Progenitor cell of endocrine pancreas (in vitro differentiated cells): ENCODE measurements around the gene DNAJC18. TPM values are rescaled to one million over a fixed set of nuclear protein-coding genes. Genes with fewer than 3 reads are reported as not detected.

ENCODE experiments used
- DNase-seq: peaks from one replicate; pipeline ENCODE4 v3.0.0; 2021; ENCODE audit warnings: low spot score; ENCODE audit not compliant: unreplicated experiment
- H3K27ac Mint-ChIP-seq: 2 replicates; pipeline ENCODE4 v1.8.0; 2021; ENCODE audit warnings: mild to moderate bottlenecking, moderate library complexity, mixed read lengths
- H3K27me3 Mint-ChIP-seq: 2 replicates; pipeline ENCODE4 v1.8.0; 2021; ENCODE audit warnings: mixed read lengths
- H3K36me3 Mint-ChIP-seq: 2 replicates; pipeline ENCODE4 v1.8.0; 2022; ENCODE audit warnings: mixed read lengths; ENCODE audit not compliant: insufficient read depth
- H3K4me1 Mint-ChIP-seq: 2 replicates; pipeline ENCODE4 v1.8.0; 2021; ENCODE audit warnings: low read depth, mixed read lengths
- H3K4me3 Mint-ChIP-seq: 2 replicates; pipeline ENCODE4 v1.8.0; 2021; ENCODE audit warnings: low read depth, mild to moderate bottlenecking, moderate library complexity, mixed read lengths
- H3K9me3 Mint-ChIP-seq: 2 replicates; pipeline ENCODE4 v1.8.0; 2021; ENCODE audit warnings: low read depth, mixed read lengths
- total RNA-seq: library from RNA; stranded (reverse); gene quantifications from 2 replicates; pipeline ENCODE4 v1.2.1, GENCODE V29; 2021
- TF ChIP-seq, protein P1 (sequence below): fragments of 200-600 bp; sonication (generic); IDR thresholded peaks from one replicate; pipeline ENCODE4 v1.5.0; 2021; ENCODE audit warnings: antibody characterized with exemption, mild to moderate bottlenecking; ENCODE audit not compliant: unreplicated experiment

Gene DNAJC18
- total RNA-seq, 1 donor from 2014 or later = 23.3 TPM

DNA sequence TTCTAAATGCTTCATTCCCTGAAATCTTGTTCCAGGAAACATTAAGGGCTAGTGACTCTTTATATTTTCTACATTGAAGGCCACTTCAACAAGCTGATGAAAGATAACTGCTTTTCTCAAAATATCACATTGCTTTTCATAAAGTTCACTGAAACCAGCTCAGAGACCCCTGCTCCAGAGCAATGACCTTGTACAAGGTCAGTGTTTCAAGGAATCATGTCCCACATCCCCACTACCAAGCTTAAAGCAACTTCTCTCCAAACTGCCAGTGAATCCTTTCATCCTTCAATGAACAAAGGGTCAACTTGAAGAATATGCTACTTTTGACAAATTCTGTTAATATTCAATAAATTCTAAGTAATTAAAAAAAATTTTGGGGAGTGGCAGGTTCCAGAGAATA lies 23.5 kb downstream of the DNAJC18 start:
- no peak for DNase-seq
- no peaks in the 10 kb centered on the region for H3K27me3 Mint-ChIP-seq
- H3K4me3 Mint-ChIP-seq = no peak overlapping the region
- no peaks in the 10 kb centered on the region for H3K4me1 Mint-ChIP-seq
- H3K9me3 Mint-ChIP-seq = no peaks in the 10 kb centered on the region
- H3K36me3 Mint-ChIP-seq = peaks cover 7% of the 10 kb centered on the region
- H3K27ac Mint-ChIP-seq = no peak overlapping the region
- TF ChIP-seq, protein P1, sequence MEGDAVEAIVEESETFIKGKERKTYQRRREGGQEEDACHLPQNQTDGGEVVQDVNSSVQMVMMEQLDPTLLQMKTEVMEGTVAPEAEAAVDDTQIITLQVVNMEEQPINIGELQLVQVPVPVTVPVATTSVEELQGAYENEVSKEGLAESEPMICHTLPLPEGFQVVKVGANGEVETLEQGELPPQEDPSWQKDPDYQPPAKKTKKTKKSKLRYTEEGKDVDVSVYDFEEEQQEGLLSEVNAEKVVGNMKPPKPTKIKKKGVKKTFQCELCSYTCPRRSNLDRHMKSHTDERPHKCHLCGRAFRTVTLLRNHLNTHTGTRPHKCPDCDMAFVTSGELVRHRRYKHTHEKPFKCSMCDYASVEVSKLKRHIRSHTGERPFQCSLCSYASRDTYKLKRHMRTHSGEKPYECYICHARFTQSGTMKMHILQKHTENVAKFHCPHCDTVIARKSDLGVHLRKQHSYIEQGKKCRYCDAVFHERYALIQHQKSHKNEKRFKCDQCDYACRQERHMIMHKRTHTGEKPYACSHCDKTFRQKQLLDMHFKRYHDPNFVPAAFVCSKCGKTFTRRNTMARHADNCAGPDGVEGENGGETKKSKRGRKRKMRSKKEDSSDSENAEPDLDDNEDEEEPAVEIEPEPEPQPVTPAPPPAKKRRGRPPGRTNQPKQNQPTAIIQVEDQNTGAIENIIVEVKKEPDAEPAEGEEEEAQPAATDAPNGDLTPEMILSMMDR = no peak

DNA sequence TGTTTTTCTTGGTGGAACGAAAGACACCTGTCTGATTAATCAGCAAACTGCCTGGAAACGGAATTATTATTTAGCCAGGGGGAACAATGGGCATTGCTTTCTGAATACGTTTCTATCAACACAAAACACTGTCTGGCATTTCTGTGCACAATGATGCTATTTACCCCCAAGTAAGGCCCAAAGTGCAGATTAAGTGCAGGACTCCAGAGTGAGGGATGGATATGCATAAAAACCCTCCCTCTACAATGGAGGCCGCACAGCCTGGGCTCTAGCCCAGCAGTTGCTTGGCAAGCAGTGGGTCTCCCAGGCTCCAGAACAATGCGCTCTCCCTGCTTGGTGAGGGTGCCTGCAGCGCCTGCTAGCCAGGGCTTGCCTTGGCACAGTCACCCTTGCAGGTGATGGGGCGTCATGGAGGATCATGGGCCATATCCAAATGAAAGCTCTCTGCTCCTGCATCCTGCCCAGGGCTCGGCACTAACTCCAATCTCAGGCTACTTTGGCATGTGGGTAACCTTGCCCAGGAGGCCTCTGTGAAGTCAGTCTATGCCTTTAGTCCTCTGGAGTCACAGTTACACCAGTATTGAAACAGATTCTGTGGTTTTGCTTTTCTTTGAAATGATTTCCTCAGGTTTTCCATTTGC lies 24.0 kb downstream of the DNAJC18 start:
- no peak overlapping the region for H3K4me3 Mint-ChIP-seq
- no peak overlapping the region for H3K27ac Mint-ChIP-seq
- no peak for DNase-seq
- H3K9me3 Mint-ChIP-seq = no peaks in the 10 kb centered on the region
- H3K36me3 Mint-ChIP-seq = peaks cover 6% of the 10 kb centered on the region
- H3K4me1 Mint-ChIP-seq = no peaks in the 10 kb centered on the region
- H3K27me3 Mint-ChIP-seq = no peaks in the 10 kb centered on the region
- TF ChIP-seq, protein P1 = no peak

DNA sequence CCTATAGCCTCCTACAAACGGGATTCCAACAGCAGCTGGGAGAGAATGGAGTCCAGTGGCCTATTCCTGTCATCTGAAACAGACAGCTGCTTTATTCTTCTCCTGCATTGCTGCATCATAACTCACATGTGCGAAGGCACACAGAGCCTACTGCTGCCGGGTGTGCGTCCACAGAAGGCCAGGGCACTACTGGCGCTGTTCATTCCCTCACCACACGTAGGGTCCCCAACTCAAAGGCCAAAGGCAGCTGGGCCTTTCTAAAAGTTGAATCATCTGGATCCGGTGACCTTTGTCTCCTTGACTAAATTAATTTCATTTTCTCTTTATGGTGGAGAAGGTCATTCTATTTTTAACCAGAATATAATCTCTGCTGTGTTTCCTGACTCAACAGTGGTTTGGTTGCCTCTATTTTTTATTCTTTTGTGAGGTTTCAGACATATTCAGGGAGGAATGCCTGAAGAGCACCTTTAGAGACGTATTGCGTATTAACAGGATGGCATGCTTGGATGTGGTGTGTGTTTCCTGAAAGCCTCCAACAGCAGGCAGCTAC lies 24.7 kb downstream of the DNAJC18 start:
- no peak for DNase-seq
- H3K27me3 Mint-ChIP-seq = no peaks in the 10 kb centered on the region
- H3K9me3 Mint-ChIP-seq = no peaks in the 10 kb centered on the region
- no peaks in the 10 kb centered on the region for H3K4me1 Mint-ChIP-seq
- no peak overlapping the region for H3K27ac Mint-ChIP-seq
- TF ChIP-seq, protein P1 = no peak
- peaks cover 5% of the 10 kb centered on the region for H3K36me3 Mint-ChIP-seq
- no peak overlapping the region for H3K4me3 Mint-ChIP-seq

DNA sequence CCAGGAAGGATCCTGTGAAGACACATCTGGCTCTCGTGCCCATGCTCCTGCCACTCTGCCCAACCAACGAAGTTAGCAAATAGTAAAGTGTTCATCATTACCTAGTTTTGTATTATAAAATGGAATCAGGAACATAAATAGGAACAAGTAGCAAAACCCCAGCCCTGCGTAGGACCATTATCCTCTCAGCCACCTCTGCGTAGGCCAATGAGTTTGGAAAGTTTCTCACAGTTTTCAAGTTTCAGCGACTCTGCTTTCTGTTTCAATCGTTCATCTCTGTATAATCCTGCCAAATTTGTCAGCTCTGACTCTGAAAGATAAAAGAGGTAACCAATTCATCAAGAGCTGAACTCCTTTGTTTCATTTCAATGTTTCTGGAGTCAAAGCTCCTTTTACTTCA lies 25.4 kb downstream of the DNAJC18 start:
- no peaks in the 10 kb centered on the region for H3K9me3 Mint-ChIP-seq
- TF ChIP-seq, protein P1 = no peak
- no peak for DNase-seq
- no peak overlapping the region for H3K4me3 Mint-ChIP-seq
- H3K27ac Mint-ChIP-seq = no peak overlapping the region
- no peaks in the 10 kb centered on the region for H3K4me1 Mint-ChIP-seq
- H3K27me3 Mint-ChIP-seq = no peaks in the 10 kb centered on the region
- H3K36me3 Mint-ChIP-seq = peaks cover 2% of the 10 kb centered on the region

DNA sequence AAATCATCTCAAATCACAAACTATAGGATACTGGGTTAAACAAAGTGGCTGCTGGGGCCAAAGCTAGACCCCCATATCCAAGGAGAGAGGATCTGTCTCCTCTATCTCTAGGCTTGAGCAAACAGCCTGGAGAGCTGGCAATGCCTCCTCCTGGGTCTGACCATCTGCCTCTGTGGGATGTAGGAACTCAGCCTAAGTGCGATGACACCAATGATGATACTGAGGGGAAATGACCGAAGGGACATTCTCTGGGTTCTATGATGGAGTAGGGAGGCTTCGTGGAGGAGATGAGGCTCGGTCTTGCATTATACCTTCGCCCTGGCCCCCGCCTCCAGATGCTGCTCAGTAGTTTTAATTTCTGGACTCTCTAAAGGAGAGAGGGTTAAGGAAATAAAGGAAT lies 26.2 kb downstream of the DNAJC18 start:
- Mint-ChIP-seq H3K4me3 (no peak overlapping the region), H3K27ac (no peak overlapping the region), H3K36me3 (peaks cover 2% of the 10 kb centered on the region), H3K27me3 (no peaks in the 10 kb centered on the region), H3K4me1 (no peaks in the 10 kb centered on the region), H3K9me3 (no peaks in the 10 kb centered on the region)
- no peak for DNase-seq
- TF ChIP-seq, protein P1 = no peak
